Stimulated activated CD8-positive, alpha-beta memory T cell treated with anti-CD3 and anti-CD28 coated beads, Interleukin-15, amount 100 ng/mL, for 4 hours (primary cell): ENCODE data around the gene CNGA3.
"Not testable (repeated sequence)": the region's sequence is repeated elsewhere in the genome, so short reads cannot be mapped to it uniquely, and the experiment has no call there.

ENCODE experiments used
- DNase-seq, 2 donors: peaks; one replicate each; pipeline ENCODE4 v3.0.0-alpha.2; 2020; ENCODE audit warnings: low read depth in 2 of 2

Gene CNGA3

DNA sequence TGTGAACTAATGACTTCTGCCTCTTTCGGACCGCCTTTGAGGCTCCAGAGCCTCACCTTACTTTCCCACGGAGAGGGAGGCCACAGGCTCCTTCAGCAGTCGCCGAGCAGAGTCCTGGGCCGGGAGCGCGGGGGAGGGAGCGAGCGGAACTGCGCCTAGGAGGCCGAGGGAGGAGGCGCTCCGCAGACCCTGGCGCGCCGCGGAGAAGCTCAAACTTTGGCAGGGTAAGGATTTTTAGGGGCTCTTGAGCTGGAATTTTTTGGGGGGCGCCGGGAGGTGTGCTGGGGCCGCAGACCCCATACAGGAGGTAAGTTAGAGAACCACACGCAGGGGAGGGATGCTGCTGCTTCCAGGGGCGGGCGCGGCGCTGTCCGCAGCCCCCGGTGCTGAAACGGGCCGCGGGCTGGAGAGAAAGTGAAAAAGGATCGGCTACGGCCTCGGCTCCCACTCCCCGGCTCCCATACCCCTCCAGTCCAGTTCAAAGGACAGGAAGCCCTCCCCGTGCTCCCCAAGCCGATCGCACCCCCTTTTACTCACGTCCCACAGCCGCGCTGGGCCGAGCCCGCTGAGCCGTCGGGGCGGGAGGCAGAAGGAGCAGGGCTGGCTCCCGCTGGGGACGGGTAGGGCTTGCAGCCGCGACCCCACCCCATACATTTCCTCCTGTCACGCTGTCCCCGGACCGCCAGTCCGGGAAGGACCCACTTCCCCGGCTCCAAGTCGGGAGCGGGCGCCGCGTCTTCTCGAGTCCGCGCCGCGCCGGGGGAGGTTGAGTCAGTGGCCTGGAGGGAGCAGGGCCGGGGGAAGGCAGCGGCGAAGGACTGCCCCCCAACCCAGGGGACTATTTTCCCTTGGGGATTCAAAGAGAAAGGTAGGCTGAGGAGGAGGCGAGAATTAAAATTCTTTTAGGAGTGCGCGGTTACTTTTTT lies at the start of gene CNGA3:
CNGA3 (plus strand) TSS at position 146 of the 926 bp plus-strand sequence. CDS start 23,520 bp downstream, outside the sequence.
- no peak for DNase-seq

DNA sequence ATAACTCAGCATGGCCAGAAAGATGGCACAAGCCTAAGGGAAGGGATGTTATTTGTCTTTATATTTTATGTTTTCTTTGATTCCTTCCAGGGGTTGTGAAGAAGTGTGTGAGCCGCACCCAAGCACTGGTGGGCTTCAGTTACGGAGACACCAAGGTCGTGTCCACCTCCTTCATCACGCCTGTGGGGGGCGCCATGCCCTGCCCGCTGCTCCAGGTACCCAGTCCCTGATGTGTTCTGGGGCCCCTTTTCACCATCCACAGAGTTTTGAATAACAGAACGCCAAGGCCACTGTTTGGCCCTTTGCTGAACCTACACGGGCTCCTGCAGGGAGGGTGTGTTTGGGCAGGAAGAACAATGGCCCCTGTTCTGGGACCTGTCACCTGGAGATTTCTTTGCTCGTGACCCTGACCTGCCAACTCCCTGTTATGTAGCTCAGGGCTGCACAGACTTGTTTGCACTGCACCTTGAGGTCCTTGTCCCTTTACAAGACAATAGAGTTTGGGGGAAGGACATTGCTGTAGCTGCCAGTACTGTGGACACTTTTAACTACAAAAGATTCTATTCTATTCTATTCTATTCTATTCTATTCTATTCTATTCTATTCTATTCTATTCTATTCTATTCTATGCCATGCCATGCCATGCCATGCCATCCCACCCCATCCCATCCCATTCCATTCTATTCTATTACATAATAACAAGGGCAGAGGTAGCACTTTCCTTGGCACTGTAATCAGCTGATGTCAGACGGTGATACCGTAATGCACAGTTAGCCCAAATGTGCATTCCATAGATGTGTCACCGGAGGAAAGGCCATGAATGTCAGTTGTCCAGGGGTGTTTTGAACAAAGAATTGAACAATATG lies 48.2 kb upstream of the CNGA3 start:
- DNase-seq, result no peak

- no peak for DNase-seq
Observed at GRCh38 chr2:98298683-98299164, 47.5 kb upstream of the CNGA3 start.

- no peak for DNase-seq
Observed at GRCh38 chr2:98299211-98299905, 46.9 kb upstream of the CNGA3 start.

DNA sequence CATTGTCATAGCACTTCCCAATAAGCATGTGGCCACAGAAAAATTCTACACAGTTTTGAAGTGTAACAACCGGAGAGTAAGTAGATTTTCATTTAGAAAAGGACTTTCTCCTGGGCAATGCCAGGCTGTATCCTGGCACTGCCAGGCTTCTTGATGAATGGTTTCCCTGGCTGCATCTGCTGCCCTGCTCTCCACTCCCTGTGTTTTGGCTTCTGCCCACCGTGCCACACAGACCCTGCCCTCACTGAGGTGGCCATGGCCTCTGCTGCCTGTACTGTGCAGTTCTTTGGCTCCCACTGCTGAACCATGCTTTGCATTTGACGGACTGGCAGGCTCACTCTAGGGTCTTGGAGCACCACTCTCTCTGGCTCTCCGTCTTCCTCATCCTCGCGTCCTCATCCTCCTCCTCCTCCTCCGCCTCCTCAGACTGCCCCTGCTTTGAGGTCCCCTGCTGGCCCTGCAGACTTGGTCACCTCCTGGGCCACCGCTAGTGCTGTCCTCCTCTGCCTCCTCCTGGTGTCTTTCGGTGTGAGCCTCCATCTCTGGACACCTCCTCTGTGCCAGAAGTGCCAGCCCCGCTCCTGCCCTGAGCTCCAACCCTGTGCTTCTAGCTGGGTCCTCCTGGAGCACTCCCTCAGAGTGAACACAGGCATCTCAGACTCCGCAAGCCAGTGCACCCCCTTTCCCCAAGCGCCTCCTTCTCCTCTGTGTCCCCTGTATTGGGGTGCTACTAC lies 45.9 kb upstream of the CNGA3 start:
- DNase-seq, result no peak

DNA sequence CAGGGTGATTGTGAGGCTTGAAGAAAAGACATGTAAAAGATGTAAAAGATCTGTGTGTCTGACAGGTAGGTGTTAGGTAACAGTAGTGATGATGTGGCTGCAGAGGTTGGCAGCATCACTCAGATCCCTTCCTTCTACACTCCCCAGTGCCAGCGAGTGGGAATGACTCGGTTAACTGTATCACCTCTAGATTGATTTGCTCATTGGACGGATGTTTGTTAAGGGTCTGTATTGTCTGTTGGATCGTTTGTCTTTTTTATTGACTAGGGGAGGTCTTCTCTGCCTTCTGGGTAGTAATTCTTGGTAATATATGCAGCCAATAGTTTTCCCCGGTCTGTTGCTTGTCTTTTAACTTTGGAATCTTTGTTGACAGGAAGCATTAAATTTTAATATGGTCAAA lies 44.8 kb upstream of the CNGA3 start:
- DNase-seq, result no peak

DNA sequence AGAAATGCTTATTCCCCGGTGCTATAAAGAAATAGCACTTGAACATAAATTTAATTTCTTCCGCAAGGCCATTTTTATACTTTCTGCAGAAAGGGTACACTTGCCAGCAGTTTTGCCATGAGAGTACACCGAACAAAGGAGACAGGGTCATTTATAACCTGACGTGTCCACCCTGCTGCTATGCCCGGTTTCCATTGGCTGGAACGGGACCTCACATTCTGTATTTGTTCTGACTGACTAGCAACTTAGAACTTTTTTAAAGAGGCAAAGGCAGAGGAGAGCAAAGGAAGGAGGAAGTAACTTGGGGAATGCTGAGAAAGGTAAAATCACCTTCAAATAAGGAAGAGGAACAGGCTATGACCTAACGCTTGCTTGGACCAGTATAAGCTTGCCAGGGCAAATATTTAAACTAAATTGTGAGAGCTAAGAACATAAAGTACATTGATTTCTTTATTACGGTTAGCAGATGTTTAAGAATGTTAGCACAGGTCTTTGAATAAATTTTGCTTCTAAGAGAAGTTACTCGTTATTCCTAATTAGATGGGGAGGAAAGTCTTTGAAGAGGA lies 39.0 kb upstream of the CNGA3 start:
- not testable (repeated sequence) for DNase-seq

DNA sequence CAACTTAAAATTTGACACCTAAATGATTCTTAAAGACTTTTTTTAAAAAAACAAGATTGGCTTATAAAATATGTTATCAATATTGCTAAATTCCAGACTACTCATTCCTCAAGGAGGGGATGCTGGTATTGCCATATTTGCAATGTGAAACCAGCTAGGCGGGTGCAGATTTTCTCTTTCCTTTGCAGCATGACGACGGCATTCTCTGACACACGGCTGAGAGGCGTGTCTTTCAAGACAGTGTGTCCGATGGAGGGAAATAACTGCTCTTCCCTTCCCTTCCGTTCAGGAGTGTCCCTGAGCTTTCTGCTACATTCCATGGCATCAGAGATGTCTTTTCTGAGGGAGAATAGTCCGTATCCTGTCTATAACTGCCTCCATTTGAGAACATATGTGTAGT lies 38.2 kb upstream of the CNGA3 start:
- no peak for DNase-seq

DNA sequence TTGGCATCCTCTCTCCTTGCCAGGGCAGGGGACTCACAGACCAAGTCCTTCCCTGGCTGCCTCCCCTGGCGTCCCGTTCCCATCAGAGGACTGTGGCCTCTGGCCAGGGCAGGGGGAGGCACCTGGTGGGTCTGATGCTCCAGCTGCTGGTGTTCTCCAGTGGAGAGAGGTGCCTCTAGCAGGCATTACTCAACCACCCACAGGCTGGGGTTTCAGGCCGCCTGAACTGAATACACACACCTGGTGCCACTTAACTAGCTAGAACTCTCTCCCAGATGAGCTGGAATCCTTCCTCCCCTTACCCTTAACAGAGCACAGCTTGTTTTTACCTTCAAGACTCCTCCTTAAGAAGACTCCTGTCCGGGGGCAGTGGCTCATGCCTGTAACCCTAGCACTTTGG lies 37.7 kb upstream of the CNGA3 start:
- no peak for DNase-seq

GRCh38 chr2:98309580-98309979 lies 36.7 kb upstream of the CNGA3 start:
- no peak for DNase-seq

- no peak for DNase-seq
Observed at GRCh38 chr2:98310010-98310409, 36.2 kb upstream of the CNGA3 start.

- no peak for DNase-seq
Observed at GRCh38 chr2:98311090-98311489, 35.2 kb upstream of the CNGA3 start.

GRCh38 chr2:98311771-98312545 lies 34.3 kb upstream of the CNGA3 start:
- DNase-seq, result no peak

DNA sequence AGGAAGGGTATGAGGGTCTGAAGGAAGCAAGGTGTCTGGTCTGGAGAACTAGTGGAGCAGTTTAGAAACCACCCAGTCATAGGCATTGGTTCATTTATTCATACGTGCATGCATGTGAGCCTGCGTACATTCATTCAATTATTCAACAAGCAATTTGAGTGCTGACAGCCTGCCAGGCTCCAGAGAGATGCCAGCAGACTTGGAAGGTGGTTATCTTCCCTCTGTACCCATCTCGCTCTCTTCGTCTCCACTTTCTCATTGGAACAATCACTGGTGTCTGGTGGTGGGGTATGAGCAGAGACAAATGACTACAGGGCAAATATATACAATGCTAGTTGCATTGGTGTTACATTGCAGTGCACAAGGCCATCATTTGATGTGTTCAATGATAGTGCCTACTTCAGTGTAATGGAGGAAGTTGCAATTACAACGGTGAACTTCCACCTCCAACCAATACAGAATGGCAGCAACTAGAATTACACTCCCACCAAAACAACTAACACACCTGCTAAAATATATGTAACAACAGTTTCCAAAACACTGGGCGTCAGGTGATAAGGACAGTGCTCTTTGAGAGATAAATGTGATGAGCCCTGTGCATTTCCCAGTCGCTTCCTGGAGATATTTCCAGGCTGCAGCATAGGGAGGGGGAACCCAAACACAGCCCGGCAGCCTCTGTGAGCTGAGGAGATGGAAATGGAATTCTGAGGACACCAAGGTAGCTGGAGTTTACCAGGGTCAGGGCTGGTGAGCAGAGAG lies 32.6 kb upstream of the CNGA3 start:
- DNase-seq, result no peak

DNA sequence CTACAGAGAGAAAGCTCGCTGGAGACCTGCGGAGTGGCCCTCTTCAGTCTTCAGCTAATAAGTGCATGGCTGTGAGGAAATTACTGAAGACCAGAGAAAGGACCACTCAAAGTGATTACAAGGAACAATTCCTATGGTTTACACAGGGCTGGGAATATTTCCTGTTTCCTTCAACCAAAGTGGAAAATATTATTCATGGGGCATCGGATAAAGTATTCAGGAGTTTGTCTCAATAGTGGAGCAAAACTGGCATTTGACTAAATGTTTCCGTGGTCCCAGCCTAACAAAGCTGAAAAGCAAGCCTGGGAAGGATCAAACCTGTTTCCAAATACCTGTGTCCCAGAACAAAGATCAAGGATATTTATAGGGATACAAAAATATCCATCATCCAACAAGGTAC lies 32.0 kb upstream of the CNGA3 start:
- no peak for DNase-seq

GRCh38 chr2:98315957-98316356 lies 30.3 kb upstream of the CNGA3 start:
- DNase-seq, result no peak

GRCh38 chr2:98317214-98317613 lies 29.0 kb upstream of the CNGA3 start:
- no peak for DNase-seq

GRCh38 chr2:98320171-98320570 lies 26.1 kb upstream of the CNGA3 start:
- DNase-seq, result not testable (repeated sequence)

DNA sequence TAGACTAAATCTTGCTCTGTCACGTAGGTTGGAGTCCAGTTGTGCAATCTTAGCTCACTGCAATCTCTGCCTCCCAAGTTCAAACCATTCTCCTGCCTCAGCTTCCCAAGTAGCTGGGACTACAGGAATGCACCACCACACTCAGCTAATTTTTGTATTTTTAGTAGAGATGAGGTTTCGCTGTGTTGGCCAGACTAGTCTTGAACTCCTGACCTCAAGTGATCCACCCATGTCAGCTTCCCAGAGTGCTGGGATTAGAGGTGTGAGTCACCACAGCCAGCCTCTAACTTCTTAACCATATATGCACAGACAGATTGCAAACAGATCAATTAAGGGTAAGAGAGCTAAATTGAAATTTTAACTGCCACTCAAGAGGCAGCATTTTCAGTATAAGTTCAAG lies 22.1 kb upstream of the CNGA3 start:
- DNase-seq, result no peak
